ENCODE data around the gene ALDOC.
A peak's percentile ranks its signal among the peaks of the same experiment; 100 is the strongest.
"Not testable (repeated sequence)": the region's sequence is repeated elsewhere in the genome, so short reads cannot be mapped to it uniquely, and the experiment has no call there.

The ALDOC gene

GRCh38 chr17:28585851-28586250 lies 9.2 kb upstream of the ALDOC start:
- in situ Hi-C loops (cut with MboI; ENCODE audit: low pct_unique_long_range_greater_than_20kb, low sequenced_read_pairs): no loop called here

GRCh38 chr17:28584434-28584833 lies 7.7 kb upstream of the ALDOC start:
- DNase-seq: no peak
- in situ Hi-C loops (cut with MboI; ENCODE audit: low pct_unique_long_range_greater_than_20kb, low sequenced_read_pairs): no loop called here

More at GRCh38 chr17:28585851-28586250, 9.2 kb upstream of the ALDOC start:
- DNase-seq: peak; percentile 23

DNA sequence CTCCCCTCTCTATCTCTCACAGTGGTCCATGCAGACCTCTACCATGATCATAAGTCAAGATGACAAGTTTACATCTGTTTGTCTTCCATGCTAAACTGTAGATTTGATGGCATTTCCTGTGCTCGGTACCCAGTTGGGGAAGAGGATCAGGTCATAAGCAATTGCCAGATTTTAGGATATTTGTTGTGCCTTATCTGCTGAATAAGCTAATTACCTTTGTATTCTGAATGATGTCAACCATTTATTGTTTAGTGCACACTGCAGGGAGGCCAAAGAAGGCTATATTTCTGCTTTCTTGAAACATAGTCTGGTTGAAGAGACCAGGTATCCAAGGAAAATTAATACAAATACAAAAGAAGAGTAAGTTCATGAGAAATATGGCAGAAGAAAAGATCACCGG lies 5.8 kb upstream of the ALDOC start:
- in situ Hi-C loops (cut with MboI; ENCODE audit: low pct_unique_long_range_greater_than_20kb, low sequenced_read_pairs): no loop called here
- no peak for DNase-seq

DNA sequence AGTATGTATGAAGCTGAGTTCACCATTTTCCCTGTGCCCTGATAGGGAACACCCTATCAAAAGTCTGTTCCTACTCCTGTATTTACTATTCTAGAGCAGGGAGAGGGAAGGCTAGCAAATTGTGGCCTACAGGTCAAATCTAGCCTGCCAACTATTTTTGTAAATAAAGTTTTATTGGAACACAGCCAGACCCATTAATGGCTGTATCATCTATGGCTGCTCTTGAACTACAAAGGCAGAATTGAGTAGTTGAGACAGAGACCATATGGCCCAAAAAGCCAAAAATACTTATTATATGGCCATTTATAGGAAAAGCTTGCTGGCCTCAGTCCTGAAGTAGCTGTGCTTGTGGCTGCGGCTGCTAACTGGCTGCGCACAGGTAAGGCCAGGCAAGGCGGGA lies 4.3 kb upstream of the ALDOC start:
- in situ Hi-C loops (cut with MboI; ENCODE audit: low pct_unique_long_range_greater_than_20kb, low sequenced_read_pairs): no loop called here
- DNase-seq: no peak

- in situ Hi-C loops (cut with MboI; ENCODE audit: low pct_unique_long_range_greater_than_20kb, low sequenced_read_pairs): no loop called here
- no peak for DNase-seq
Observed at GRCh38 chr17:28579526-28579925, 2.8 kb upstream of the ALDOC start.

DNA sequence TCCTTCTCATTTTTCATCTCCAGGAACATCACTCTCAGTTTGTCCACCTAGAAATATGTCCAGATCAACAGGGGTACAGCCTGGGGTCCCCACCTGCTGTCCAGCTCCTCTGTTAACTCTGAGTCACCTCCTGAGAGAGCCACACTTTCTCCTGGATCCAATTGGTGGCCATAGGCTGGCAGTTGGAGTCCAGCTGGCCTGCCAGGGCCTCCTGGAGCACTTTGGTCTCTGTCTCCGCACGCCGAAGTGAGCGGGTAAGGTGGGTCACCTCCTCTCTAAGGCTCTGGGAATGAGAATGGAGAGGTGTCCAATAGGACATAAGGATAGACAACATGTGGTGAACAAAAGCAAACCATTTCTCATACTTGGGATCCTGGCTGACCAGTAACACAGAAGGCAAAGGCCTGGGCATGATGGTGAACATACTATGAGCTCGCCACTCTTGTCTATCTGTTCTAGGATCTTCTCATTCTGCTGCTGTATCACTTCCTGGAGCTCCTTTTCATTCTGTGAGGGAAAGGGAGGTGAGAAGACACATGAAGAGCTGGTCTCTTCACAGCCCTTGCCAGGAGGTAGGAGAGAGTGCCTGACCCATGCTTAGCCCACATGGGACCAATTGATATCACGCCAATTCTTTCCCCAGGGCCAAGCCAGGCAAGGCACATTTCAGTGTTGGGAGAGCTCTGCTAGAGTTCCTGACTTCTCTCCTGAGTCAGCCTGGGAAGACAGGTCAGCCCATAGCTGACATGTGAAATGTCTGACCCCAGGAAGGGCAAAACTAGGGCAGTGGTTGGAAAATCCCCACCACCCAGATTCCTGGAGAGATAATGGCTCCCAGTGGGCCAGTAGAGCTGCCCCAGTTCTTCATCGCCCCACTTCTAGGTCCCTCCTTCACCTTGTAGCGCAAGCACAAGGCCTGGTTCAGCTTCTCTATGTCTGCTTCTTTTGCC lies 1.8 kb upstream of the ALDOC start:
- DNase-seq: no peak
- in situ Hi-C loops (cut with MboI; ENCODE audit: low pct_unique_long_range_greater_than_20kb, low sequenced_read_pairs): no loop called here

DNA sequence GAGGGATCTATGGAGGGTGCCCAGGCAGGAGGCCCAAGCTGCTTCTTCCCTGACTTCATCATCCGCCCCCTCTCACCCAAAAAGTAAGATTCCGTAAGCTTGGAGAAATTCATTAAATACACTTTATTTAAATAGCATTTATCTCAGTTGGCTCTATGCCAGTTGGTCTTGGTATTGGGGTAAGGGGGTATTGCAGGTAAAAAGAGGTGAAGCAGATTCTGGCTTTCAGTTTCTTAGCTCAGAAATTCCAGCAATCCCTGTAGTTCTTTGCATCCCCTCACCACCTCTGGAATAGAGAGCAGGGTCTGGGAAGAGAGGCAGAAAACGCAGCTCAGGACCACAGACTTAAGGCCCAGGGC lies 750 bp upstream of the ALDOC start:
- in situ Hi-C loops (cut with MboI; ENCODE audit: low pct_unique_long_range_greater_than_20kb, low sequenced_read_pairs): no loop called here
- no peak for DNase-seq

GRCh38 chr17:28576016-28576415 lies 679 bp downstream of the ALDOC start:
- DNase-seq; in situ Hi-C loops (cut with MboI; ENCODE audit: low pct_unique_long_range_greater_than_20kb, low sequenced_read_pairs): not testable (repeated sequence)

DNA sequence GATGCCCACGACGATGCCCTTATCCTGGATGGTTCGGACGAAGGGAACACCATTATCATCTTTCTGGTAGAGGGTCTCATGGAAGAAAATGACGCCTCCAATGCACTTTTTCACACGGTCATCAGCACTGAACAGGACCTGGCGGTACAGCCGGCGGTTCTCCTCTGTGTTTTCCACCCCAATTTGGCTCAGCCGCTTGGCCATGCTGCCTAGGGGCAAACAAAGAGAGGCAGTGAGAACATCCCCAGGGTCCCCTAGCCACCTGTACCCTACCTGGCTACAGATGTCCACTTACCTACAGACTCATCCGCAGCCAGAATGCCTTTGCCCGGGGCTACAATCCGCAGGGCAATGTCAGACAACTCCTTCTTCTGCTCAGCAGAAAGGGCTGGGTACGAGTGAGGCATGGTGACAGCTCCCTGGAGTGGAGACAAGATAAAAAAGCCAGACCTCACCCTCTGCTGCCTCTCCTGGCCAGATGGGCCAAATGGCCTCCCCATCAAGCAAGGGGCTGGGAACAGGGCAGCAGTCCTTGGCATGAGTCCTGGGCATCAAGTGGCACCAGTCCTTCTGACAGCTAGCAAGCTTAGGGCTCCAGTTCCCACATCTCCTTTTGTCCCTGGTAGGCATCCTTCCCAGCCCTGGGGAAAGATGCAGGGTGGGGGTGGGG lies 1.4 kb downstream of the ALDOC start:
- no peak for DNase-seq
- in situ Hi-C loops (cut with MboI; ENCODE audit: low pct_unique_long_range_greater_than_20kb, low sequenced_read_pairs): no loop called here

- in situ Hi-C loops (cut with MboI; ENCODE audit: low pct_unique_long_range_greater_than_20kb, low sequenced_read_pairs): no loop called here
Observed at GRCh38 chr17:28574526-28574925, 2.2 kb downstream of the ALDOC start.

DNA sequence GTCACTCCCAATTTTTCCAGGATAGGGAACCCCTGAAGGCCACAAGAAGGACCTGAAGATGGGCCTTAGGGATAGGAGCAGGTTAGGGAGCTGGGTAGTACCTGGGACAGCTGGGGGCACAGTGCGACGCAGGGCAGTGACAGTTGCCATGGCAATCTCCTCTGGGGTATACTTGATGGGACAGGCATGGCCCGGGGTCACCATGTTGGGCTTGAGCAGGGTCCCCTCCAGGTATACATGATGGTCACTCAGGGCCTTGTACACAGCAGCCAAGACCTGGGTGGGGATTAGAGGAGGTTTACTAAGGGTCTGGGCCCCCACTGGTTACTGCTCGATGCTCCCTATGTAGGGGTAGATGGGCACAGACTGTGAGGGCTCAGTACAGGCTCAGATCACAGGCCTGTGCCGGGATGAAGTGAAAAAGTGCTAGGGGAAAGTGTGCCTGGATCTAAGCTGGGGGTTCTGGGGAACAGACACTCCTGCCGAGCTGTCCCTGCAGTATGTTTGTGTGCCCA lies 2.7 kb downstream of the ALDOC start:
- no peak for DNase-seq
- in situ Hi-C loops (cut with MboI; ENCODE audit: low pct_unique_long_range_greater_than_20kb, low sequenced_read_pairs): no loop called here

More at GRCh38 chr17:28574526-28574925, 2.2 kb downstream of the ALDOC start:
- no peak for DNase-seq

- DNase-seq: no peak
- in situ Hi-C loops (cut with MboI; ENCODE audit: low pct_unique_long_range_greater_than_20kb, low sequenced_read_pairs): no loop called here
Observed at GRCh38 chr17:28573521-28573920, 3.2 kb downstream of the ALDOC start.

GRCh38 chr17:28573040-28573380 lies 3.7 kb downstream of the ALDOC start:
- no peak for DNase-seq
- in situ Hi-C loops (cut with MboI; ENCODE audit: low pct_unique_long_range_greater_than_20kb, low sequenced_read_pairs): no loop called here

GRCh38 chr17:28572259-28573039 lies 4.2 kb downstream of the ALDOC start:
- in situ Hi-C loops (cut with MboI; ENCODE audit: low pct_unique_long_range_greater_than_20kb, low sequenced_read_pairs): no loop called here

DNA sequence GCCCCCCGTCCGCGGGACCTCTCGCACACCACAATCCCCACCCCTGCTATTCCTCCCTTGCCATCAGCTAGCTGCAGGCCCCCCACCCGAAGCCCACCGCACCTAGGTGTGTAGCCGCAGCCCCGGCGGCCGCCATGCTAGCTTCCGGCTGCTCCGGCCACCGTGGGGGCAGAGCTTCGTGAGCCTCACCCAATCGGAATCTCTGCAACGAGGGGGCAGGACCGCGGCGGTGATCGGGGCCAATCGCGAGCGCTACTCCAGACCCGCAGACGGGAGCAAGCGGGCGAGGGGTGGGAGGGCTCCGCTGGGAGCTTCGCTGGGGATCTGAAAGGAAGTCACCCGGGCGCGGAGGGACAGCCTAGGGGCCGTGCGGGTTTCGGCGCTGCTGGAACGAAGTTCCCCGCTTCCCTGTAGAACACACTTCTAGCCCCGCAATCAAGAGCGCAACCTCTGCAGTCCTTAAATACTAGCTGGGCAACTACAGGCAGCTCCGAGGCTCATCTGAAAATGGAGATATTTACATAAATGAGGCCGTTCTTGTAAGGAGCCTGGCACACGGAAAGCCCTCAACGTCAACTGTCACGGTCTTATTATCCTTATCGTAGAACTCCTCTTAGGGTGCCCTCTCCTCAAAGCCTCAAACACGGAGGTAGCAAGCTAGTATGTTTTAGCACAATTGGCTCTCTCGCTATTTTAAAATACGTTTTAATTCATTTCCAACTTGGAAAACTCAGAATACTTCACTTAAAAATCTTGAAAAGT lies 5.2 kb downstream of the ALDOC start, which contains the start of gene PIGS:
TSS of gene PIGS (minus strand) at position 164 of the 762 bp plus-strand sequence. CDS start at position 136, 28 bp downstream.
- DNase-seq: peak; percentile 94
- in situ Hi-C loops (cut with MboI; ENCODE audit: low pct_unique_long_range_greater_than_20kb, low sequenced_read_pairs): no loop called here

More at GRCh38 chr17:28572259-28573039, 4.2 kb downstream of the ALDOC start:
- DNase-seq: no peak

DNA sequence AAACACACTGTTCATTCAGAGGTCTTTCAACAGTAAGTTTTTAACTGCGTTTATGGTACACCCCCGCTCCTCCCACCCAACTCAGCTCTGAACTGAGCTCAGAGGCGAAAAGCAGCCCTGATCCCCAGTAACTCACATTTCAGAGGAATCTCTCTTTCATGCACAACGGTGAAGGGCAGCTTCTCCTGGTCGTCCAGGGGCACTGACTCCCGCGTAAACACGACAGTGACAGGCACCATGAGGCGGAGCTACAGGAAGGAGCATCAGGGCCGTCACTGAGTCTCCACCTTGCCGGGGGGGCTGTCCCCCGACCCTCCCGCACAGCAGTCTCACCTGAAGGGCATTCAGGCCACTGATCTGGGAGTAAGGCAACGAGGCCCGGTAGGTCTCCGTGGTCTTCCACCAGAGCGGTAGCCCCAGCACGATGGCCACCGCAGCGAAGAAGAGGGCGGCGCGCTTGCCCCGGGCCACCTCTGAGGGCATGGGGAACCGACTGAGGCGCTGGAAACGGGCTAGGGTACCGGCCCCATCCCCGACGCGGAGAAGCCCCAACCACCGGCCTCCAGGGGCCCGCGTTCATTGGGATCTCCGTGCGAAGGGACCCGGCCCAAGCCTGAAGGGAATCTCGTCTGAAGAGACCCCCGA lies 5.9 kb downstream of the ALDOC start:
- peak; percentile 46 for DNase-seq
- in situ Hi-C loops (cut with MboI; ENCODE audit: low pct_unique_long_range_greater_than_20kb, low sequenced_read_pairs): no loop called here

- in situ Hi-C loops (cut with MboI; ENCODE audit: low pct_unique_long_range_greater_than_20kb, low sequenced_read_pairs): no loop called here
Observed at GRCh38 chr17:28569446-28569845, 7.2 kb downstream of the ALDOC start.

DNA sequence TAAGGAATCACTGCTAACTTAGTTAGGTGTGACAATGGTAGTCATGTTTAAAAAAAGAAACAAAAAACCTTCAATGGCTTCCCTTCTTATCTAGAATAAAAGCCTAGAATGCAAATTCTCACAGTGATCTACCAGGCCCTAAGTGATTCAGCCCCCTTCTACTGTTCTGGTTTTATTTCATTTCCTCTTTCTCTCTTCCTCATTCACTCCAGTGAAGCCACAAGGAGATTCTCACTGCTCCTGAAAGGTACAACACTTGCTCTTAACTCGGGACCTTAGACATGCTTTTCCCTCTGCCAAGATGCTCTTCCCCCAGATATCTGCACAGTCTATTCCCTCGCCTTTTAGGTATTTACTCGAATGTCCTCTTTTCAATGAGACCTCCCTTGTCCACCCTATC lies 9.1 kb downstream of the ALDOC start:
- peak; percentile 77 for DNase-seq
- in situ Hi-C loops (cut with MboI; ENCODE audit: low pct_unique_long_range_greater_than_20kb, low sequenced_read_pairs): no loop called here

More at GRCh38 chr17:28569446-28569845, 7.2 kb downstream of the ALDOC start:
- no peak for DNase-seq
